Activated CD8-positive, alpha-beta memory T cell treated with anti-CD3 and anti-CD28 coated beads, Interleukin-2, amount 50 U/mL, for 1 hour (primary cell): ENCODE data around the gene TRIM28.

Experiments
- DNase-seq: peaks from one replicate; pipeline ENCODE4 v3.0.0-alpha.2; 2020; ENCODE audit errors: extremely low read depth

The TRIM28 gene

GRCh38 chr19:58549664-58550361, 5.9 kb downstream of the TRIM28 start:
- DNase-seq = no peak

DNA sequence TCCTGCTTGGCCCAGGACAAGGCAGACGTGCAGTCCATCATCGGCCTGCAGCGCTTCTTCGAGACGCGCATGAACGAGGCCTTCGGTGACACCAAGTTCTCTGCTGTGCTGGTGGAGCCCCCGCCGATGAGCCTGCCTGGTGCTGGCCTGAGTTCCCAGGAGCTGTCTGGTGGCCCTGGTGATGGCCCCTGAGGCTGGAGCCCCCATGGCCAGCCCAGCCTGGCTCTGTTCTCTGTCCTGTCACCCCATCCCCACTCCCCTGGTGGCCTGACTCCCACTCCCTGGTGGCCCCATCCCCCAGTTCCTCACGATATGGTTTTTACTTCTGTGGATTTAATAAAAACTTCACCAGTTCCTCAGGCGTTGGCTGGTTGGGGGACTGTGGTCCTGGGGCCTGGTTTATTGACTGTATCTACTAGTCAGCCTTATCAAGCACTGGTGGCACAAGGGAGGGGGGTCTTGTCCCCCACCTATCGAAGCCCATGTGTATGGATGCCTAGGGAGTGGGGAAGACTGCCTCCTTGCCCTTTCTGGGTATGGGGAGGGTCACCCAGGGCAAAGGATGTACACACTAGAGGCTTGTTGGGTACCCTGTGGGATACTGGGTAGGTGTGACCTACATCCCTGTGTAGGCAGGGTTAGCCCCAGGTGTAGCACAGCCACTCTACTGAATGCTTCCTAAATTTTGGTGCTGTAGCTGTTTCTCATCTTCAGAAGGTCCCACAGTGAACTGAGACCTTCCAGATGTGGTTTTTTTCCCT, 6.7 kb downstream of the TRIM28 start:
- no peak for DNase-seq

DNA sequence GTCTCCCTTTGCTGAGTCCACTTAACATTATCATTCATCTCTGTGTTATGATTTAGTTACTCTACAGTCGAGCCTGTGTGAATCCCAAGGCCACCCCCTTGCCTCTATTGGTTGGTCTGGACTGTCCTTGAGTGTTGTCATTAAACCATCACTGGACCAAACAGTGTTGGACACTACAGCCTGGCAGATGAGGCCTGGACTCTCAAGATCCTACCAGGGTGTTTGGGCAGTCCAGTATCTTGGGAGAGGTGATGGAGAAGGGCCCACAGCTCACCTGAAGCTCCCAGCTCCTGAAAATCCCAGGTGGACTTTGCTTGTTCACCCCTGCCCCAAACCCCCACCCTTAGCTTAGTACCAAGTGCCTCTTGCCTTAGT, 7.2 kb downstream of the TRIM28 start:
- no peak for DNase-seq

- DNase-seq = no peak
Observed at GRCh38 chr19:58551577-58552471, 8.0 kb downstream of the TRIM28 start.

- no peak for DNase-seq
Observed at GRCh38 chr19:58552655-58553054, 8.8 kb downstream of the TRIM28 start.

- no peak for DNase-seq
Observed at GRCh38 chr19:58553799-58554493, 10.1 kb downstream of the TRIM28 start.

DNA sequence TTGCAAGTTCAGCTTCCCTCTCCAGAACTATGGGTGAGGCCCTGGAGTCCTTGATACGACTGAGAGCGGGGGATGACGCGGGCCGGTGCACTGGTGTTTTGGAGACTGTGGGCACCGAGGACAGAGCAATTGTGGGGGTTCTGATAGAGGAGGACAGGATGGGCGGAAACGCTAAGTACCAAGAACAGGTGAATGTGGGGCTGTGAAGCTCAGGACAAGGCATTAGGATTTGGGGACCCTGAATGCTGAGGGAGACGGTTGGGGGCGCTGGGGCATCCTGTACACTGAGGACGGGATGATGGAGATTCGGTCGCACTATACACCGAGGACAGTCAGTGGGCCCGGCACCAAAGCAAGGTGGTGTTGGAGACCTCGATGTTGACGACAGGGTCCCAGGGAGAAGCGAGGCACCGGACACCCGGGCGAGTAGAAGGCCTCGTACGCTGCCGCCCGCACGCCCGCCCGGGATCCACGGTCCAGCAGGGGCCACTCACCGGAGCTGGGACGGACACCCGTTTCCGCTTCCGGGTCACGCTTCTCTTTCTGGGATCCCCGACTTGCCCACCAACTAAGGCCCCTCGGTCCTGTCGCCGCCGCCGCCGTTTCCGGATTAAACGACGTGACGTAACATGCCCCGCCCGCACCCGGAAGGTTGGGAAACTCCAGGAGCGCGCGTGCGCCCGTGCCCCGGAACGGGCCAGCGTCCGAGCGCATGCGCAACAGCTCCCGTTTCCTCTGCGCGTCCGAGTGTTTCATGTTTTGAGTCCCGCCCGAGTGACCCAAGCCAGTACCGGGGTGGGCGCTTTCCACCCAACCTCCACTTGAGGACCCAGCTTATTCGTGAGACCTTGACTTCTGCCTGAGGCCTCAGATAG, 10.9 kb downstream of the TRIM28 start, which contains the start of gene CHMP2A:
CHMP2A (minus strand) TSS at position 612 of the 875 bp plus-strand sequence. CDS start 893 bp downstream, outside the sequence.
- DNase-seq = peak; percentile 91

DNA sequence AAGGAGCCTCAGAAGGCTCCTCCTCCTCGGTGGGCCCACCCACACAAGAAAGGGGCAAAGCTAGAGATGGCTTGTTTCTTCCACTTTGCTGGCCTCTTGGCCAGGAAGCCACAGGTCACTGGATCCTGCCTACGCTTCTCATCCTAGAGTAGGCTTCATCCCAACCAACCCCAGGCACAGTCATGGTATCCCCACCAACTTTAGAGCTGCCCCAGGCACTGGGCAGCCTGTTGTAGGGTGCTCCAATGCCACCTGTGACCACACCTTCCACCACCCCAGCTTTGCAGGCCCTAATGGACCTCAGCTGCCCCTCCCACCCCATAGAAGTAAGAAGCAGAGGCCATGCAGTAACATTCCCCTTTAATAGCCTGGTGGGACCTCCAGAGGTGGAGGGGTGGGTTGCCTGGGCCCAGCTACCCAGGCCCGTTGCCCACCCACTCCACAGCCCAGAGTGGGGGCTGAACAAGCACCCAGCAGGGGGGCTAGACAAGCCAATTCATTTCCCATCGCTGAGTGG, 11.6 kb downstream of the TRIM28 start:
- no peak for DNase-seq

DNA sequence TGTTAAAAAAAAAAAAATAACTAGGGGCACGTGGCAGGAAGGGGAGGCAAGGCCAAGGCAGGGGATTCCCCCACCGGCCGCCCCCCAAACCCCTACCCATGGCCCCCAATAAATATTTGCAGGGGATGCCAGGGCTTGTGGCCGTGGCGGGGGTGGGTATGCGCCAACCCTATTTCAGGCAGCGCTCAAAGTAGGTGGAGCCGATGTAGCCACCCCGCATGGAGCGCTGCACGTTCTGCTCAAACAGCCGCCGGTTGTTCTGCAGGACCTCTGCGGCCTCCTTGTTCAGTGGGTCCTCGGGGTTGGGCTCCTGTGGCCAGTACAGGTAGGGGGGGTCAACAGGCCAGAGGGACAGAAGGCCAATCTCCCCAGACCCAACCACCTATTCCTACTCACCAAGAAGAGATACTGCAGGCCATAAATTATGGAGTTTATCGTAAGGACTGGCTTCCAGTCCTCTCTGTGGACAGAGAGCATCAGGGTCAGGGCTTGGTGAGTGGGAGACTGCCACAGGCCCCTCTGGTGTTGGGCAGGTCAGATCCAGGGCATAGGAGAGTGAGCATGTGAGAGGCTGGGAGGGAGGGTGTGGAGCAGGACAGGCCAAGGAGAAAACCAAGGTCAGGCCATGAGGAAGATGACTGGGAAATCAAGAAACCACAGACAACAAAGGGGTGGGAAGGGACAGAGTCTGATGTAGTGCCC, 12.2 kb downstream of the TRIM28 start:
- no peak for DNase-seq

- no peak for DNase-seq
Observed at GRCh38 chr19:58556622-58557220, 12.9 kb downstream of the TRIM28 start.

GRCh38 chr19:58557221-58558065, 13.6 kb downstream of the TRIM28 start:
- DNase-seq = no peak

GRCh38 chr19:58558066-58558622, 14.3 kb downstream of the TRIM28 start, which contains the start of gene UBE2M:
UBE2M (minus strand) TSS chr19:58558611; CDS start chr19:58558381, 230 bp downstream.
- no peak for DNase-seq

- peak; percentile 98 for DNase-seq
Observed at GRCh38 chr19:58558623-58559274, 14.9 kb downstream of the TRIM28 start.

GRCh38 chr19:58559275-58560006, 15.6 kb downstream of the TRIM28 start:
- DNase-seq = no peak

- no peak for DNase-seq
Observed at GRCh38 chr19:58560007-58560887, 16.4 kb downstream of the TRIM28 start.

DNA sequence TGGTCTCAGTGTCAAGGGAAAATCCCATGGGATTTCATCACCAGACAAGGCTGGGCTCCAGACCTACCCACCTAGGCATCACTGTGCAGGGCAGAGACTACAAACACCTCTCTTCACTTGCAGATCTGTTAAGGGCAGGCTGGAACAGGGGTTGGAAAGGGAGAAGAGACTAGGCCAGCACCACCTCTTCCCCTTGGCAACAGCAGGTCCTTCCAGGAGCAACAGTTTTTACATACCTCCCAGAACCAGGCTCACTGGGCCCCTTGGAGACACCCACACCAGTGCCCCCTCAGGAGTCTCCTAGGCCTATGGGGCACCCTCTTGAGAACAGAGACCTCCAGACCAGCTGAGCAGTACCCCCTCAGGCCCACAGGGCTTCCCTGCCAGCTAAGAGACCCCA, 17.1 kb downstream of the TRIM28 start:
- no peak for DNase-seq
